Esophagus squamous epithelium (tissue), 4 donors: Measurements from ENCODE around the gene ITGA6. TPM values are rescaled to one million over a fixed set of nuclear protein-coding genes. Genes with fewer than 3 reads are reported as not detected.

Source experiments
- total RNA-seq, 4 donors: library from RNA; depleted of rRNA; stranded (reverse); fragments of >200 nt; gene quantifications; one replicate each; pipeline ENCODE4 v1.1.0, GENCODE V29; 2016

The ITGA6 gene
- total RNA-seq, 4 donors from 2014 or later = 60.0 to 164 (median 105) TPM

Other genes starting within 250 kb of the ITGA6 start
- gene PDK1, start 128.5 kb downstream of the ITGA6 start, total RNA-seq = 10 to 100 TPM; 10.3 to 21.4 (median 16.7) TPM